ENCODE measurements around the gene ADAMTS18.

GRCh38 chr16:77306075-77306474 is 128.8 kb downstream of the ADAMTS18 start:
- TF ChIP-seq CTCF (IDR thresholded peaks at IDR 0.05; ENCODE audit: insufficient read depth, low read length) = no peak
- TF ChIP-seq REST (IDR thresholded peaks at IDR 0.05; ENCODE audit: insufficient replicate concordance, low read depth) = no peak
- no peak for TF ChIP-seq GABPA (IDR thresholded peaks at IDR 0.05; ENCODE audit: low read depth)
- no peak for TF ChIP-seq POLR2AphosphoS5 (IDR thresholded peaks at IDR 0.05; ENCODE audit: low read depth)
- TF ChIP-seq SPI1 (IDR thresholded peaks at IDR 0.05; ENCODE audit: borderline replicate concordance, low read depth) = no peak
